ENCODE data around the gene AHNAK.

AHNAK gene

GRCh38 chr11:62591448-62592145 is 45.0 kb upstream of the AHNAK start, which contains the start of gene TUT1 (continued):
- TF ChIP-seq ZNF639 (tag by site-specific recombination; IDR thresholded peaks at IDR 0.05) (peak; percentile 98), ZNF549 (tag by site-specific recombination; IDR thresholded peaks at IDR 0.05) (no peak), ZNF76 (tag by site-specific recombination; IDR thresholded peaks at IDR 0.05; ENCODE audit: borderline replicate concordance, low read depth) (peak; percentile 82), ZNF626 (tag by site-specific recombination; IDR thresholded peaks at IDR 0.05) (no peak), BCL11A (tag by site-specific recombination; IDR thresholded peaks at IDR 0.05; ENCODE audit: low read depth) (peak; percentile 90), MYNN (tag by site-specific recombination; IDR thresholded peaks at IDR 0.05; ENCODE audit: borderline replicate concordance) (no peak), EGR2 (tag by site-specific recombination; IDR thresholded peaks at IDR 0.05; ENCODE audit: low read depth) (peak; percentile 17; the same call in 1 of the 2 replicates), ZFHX2 (tag by site-specific recombination; conservative IDR thresholded peaks at IDR 0.05) (no peak), ZNF138 (tag by site-specific recombination; IDR thresholded peaks at IDR 0.05; ENCODE audit: borderline replicate concordance) (no peak), ZNF660 (tag by site-specific recombination; IDR thresholded peaks at IDR 0.05) (peak; percentile 97), ZNF324 (tag by site-specific recombination; IDR thresholded peaks at IDR 0.05) (peak; percentile 93), ZNF214 (tag by site-specific recombination; IDR thresholded peaks at IDR 0.05; ENCODE audit: borderline replicate concordance) (no peak), ZNF777 (tag by site-specific recombination; IDR thresholded peaks at IDR 0.05; ENCODE audit: borderline replicate concordance) (0 out of 2 replicates have a peak, but pooled peaks have one; percentile 23), ZBTB10 (tag by site-specific recombination; IDR thresholded peaks at IDR 0.05) (0 out of 2 replicates have a peak, but pooled peaks have one; percentile 22), ZNF266 (tag by site-specific recombination; IDR thresholded peaks at IDR 0.05; ENCODE audit: low read depth) (no peak; the same call in 1 of the 2 replicates), BCL11B (tag by site-specific recombination; IDR thresholded peaks at IDR 0.05; ENCODE audit: low read depth) (peak; percentile 37; the same call in 1 of the 2 replicates), ZNF362 (tag by site-specific recombination; IDR thresholded peaks at IDR 0.05) (no peak), ZBTB49 (tag by site-specific recombination; IDR thresholded peaks at IDR 0.05; ENCODE audit: low read depth) (no peak), HOXD13 (CRISPR knock-in tag; IDR thresholded peaks at IDR 0.05; ENCODE audit: borderline replicate concordance) (no peak), KLF17 (tag by site-specific recombination; IDR thresholded peaks at IDR 0.05) (peak; percentile 95)
- TF ChIP-seq, protein P1, sequence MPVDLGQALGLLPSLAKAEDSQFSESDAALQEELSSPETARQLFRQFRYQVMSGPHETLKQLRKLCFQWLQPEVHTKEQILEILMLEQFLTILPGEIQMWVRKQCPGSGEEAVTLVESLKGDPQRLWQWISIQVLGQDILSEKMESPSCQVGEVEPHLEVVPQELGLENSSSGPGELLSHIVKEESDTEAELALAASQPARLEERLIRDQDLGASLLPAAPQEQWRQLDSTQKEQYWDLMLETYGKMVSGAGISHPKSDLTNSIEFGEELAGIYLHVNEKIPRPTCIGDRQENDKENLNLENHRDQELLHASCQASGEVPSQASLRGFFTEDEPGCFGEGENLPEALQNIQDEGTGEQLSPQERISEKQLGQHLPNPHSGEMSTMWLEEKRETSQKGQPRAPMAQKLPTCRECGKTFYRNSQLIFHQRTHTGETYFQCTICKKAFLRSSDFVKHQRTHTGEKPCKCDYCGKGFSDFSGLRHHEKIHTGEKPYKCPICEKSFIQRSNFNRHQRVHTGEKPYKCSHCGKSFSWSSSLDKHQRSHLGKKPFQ (tag by site-specific recombination; IDR thresholded peaks at IDR 0.05): no peak
- TF ChIP-seq, protein P2, sequence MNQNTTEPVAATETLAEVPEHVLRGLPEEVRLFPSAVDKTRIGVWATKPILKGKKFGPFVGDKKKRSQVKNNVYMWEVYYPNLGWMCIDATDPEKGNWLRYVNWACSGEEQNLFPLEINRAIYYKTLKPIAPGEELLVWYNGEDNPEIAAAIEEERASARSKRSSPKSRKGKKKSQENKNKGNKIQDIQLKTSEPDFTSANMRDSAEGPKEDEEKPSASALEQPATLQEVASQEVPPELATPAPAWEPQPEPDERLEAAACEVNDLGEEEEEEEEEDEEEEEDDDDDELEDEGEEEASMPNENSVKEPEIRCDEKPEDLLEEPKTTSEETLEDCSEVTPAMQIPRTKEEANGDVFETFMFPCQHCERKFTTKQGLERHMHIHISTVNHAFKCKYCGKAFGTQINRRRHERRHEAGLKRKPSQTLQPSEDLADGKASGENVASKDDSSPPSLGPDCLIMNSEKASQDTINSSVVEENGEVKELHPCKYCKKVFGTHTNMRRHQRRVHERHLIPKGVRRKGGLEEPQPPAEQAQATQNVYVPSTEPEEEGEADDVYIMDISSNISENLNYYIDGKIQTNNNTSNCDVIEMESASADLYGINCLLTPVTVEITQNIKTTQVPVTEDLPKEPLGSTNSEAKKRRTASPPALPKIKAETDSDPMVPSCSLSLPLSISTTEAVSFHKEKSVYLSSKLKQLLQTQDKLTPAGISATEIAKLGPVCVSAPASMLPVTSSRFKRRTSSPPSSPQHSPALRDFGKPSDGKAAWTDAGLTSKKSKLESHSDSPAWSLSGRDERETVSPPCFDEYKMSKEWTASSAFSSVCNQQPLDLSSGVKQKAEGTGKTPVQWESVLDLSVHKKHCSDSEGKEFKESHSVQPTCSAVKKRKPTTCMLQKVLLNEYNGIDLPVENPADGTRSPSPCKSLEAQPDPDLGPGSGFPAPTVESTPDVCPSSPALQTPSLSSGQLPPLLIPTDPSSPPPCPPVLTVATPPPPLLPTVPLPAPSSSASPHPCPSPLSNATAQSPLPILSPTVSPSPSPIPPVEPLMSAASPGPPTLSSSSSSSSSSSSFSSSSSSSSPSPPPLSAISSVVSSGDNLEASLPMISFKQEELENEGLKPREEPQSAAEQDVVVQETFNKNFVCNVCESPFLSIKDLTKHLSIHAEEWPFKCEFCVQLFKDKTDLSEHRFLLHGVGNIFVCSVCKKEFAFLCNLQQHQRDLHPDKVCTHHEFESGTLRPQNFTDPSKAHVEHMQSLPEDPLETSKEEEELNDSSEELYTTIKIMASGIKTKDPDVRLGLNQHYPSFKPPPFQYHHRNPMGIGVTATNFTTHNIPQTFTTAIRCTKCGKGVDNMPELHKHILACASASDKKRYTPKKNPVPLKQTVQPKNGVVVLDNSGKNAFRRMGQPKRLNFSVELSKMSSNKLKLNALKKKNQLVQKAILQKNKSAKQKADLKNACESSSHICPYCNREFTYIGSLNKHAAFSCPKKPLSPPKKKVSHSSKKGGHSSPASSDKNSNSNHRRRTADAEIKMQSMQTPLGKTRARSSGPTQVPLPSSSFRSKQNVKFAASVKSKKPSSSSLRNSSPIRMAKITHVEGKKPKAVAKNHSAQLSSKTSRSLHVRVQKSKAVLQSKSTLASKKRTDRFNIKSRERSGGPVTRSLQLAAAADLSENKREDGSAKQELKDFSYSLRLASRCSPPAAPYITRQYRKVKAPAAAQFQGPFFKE (tag by site-specific recombination; IDR thresholded peaks at IDR 0.05; ENCODE audit: borderline replicate concordance): no peak

All from HEK293 (cell line).